OCI-M2 (cell line): ENCODE data around the gene UBE2QL1.

Experiments
- DNase-seq: peaks from one replicate; lab custom pipeline; 2025; ENCODE audit not compliant: unreplicated experiment; lab: John Stamatoyannopoulos, UW

The UBE2QL1 gene

DNA sequence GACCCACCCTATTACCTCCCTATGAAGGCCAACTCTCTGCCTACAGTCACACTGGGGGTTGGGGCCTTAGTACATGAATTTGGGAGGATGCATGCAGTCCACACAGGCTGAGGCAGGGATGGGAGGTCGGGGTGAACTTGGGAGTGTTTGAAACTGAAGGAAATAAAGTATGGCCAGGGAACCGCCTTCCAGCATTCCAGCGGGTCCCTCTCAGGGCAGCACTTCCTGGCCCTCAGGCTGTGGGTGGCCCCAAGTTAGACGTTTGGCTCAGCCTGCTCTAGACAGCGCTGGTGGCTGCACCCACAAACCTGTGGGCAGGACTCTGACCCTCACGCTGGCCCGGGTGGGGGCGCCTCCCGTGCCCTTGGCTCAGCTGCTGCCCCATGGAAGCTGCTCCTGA, 74.3 kb downstream of the UBE2QL1 start:
- no peak for DNase-seq

DNA sequence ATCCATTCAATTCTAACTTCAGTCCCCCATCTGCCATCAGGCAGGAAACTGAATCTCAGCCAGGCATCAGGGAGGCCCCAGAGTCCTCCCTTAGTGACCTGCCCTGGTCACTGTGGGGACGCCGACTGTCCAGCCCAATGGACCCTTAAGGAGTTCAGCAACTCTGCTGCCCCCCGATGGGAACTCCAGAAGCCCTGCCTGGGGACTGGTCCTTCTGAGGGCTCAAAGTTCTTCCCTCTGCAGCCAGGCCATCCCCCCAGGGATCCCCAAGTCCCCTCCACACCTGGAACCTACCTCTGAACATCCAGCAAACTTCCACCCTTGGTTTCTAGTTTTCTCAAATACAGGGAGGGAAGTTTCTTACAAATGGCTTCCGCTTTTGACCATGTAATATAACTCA, 76.8 kb downstream of the UBE2QL1 start:
- no peak for DNase-seq

DNA sequence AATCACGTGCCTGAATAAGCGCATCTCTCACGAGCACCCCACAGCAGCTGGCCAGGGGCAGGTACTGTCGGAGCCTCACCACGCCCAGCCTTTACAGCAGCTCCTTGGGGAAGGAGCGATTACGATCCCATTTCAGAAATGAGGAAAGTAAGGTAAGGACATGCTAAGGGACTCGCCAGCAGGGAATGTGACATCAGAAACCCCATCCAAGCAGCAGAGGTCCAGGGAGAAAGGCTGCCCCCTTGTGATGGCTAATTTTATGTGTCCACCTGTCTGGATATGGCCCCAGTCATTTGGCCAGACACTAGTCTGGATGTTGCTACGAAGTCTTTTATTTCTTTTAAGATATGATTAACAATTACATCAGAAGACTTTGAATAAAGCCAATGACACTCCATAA, 77.3 kb downstream of the UBE2QL1 start:
- no peak for DNase-seq

DNA sequence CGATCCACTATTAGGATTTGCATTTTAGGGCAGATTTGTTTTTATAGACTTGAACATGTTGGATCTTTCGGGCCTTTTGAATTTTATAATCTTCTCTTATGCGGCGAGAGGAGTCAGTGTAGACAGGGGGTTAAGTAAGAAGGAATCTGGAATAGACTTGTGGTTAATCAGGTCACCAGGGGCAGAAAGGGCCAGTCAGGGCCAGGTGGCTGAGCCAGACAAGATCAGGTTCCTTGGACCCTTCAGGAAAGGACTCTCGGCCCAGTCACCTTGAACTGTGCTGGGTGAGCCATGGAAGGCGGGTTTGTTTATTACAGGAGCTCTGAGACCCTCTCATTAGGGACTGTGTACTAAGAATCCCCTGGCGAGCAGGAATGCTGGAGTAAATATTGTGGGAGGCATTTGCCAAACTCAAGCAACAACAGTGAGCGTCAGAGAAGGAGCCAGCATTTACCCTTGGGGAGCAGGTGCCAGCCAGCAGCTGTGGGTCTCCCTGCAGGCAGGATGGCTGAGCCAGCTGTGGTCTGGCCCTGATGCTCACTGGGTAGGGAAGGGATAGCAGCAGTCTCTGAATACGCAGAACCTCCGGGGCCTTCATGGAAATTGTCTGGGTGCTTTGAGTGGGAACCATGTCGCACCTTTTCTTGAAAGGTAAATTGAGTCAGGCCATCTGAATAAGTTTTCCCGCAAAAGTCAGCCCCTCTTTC, 79.2 kb downstream of the UBE2QL1 start:
- DNase-seq = no peak

DNA sequence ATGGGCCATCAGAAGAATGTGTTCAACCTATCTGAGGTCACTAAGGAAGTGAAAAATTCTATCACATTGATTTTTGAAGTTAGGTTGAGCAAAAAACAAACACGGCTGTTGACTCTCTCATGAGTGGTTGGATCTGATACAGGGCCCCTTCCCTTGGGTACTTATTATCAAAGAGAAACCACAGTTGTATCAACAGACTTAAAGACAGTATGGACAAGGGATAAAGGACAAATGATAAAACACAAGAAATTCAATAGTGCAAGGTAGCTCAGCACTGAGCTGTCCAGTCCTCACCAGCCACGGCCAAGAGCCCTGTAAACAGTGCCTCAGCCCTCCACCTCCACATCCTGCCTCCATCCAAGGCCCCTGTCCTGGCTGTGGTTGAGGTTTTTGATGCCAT, 86.9 kb downstream of the UBE2QL1 start:
- no peak for DNase-seq

DNA sequence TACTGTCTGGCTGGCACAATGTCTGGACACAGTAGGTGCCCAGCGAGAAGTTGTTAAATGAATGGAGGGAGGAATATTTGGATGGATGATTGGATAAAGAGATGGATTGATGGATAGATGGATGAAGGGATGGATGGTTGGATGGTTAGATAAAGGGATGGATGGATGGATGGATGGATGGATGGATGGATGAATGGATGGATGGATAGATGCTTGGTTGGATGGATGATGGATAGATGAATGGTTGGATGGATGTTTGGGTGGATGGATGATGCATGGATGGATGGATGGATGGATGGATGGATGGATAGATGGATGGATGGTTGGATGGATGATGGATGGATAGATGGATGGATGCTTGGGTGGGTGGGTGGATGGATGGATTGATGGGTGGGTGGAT, 90.4 kb downstream of the UBE2QL1 start:
- no peak for DNase-seq

DNA sequence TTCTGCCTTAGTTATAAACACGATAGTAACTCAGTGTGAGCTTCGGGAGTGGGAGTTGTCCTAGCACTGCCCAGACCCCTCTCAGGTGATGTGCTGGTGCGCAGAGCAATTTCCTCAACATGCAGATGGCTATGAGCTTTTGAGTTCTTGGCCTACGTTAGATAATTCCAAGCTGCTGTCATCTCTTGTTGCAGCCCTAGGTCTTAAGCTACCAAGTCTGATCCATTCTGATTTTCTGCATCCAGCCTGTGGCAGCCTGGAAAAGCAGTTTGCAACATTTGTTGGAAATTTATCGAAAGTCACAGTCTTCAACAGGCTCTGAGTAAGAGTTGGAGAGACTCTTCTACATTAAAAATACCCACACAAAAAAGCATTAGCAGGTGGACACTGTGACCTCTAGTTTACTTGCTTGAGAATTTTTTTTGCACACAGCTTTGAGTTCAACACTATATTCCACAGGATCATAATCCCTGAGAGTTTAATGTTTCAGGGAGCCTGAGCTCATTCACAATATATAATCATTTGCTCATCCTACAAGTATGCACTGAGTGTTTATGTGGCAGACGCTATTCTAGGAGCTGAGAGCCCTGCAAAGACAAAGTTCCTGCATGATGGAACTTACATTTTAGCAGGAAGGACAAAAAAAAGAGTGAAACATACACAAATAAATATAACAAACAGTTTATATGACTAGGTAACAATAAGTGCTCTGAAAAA, 91.6 kb downstream of the UBE2QL1 start:
- no peak for DNase-seq

DNA sequence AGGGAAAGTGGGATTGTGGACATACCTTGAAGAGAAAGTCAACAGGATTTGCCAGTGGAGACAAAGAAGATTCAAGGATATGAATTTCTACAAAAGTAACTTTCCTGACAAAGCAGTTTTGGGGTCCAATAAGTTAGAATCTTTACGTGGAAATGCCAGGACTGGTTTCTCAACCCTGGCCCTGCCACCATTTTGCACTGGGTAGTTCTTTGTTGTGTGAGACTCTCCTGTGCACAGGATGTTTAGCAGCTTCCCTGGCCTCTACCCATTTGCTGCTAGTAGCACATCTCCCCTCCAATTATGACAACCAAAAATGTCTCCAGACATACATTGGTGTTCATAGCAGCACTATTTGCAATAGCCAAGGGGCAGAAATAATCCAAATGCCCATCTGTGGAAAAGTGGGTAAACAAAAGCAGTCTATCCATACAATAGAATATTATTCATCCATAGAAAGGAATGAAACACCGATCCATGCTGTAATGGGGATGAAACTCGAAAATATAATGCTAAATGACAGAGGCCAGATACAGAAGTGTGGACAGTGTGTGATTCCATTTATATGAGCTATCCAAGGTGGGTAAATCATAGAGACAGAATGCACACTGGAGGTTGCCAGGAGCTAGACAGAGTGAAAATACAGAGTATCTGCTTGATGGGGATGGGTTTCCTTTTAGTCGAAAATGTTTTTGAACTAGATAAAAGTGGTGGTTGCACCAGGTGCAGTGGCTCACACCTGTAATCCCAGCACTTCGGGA, 92.8 kb downstream of the UBE2QL1 start:
- no peak for DNase-seq

DNA sequence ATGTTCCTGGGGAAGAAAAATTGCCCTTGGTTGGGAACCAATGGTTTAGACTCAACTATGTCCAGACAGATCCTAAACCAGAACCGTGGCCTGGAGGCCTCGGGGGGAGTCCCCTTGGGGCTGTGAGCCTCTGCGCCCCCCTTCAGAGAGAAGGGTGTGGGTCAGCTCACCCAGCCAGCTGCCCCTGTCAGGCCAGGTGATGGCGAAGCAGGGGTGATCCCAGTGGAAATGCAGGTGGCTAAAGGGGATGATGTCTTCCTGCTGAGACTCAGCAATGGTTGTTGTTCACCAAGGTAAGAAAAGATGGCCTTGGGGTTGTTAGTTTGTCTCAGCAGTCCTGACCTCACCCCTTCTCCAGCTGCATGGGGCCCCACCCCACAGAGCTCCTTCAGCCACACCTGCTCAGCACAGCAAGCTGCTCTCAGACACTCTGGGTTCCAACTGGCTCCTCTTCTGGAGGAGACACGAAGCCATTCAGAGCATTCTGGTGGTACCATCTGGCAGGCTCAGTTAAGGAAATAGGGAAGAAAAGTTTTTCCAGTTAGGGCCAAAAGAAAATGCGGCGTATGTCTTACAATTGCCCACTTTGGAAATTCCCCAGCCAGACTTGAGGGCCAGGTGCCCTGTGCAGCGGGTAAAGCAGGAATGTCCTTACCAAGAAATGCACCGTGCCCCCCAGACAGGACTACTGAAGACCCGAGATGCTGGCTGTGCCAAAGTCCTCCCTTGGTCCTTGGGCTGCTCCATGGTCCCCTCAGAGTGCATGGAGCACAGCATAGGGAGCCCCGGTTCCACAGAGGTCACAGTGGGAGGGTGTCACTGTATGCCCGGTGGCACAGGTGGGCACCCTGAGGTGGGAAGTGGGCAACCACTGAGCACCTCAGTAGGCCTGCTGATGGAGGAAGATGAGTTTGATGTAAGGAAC, 94.0 kb downstream of the UBE2QL1 start:
- DNase-seq = no peak

DNA sequence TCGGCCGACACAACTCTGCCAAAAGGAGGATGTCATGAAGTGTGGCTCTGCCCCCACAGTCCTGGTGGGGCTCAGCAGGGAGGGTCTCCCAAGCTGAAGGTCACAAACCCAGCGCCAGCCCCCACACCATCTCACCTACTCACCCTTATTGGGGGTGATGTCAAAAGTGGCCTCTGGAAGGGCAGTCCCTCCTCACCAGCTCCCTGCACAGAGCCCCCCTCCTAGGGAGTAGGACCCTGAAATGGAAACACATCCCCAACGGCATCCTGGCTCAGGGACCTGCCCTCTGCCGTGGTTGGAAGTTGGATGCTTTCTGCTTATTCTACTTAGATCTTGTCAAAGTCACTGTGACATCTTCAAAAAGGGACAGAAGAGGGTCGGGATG, 94.7 kb downstream of the UBE2QL1 start:
- no peak for DNase-seq

DNA sequence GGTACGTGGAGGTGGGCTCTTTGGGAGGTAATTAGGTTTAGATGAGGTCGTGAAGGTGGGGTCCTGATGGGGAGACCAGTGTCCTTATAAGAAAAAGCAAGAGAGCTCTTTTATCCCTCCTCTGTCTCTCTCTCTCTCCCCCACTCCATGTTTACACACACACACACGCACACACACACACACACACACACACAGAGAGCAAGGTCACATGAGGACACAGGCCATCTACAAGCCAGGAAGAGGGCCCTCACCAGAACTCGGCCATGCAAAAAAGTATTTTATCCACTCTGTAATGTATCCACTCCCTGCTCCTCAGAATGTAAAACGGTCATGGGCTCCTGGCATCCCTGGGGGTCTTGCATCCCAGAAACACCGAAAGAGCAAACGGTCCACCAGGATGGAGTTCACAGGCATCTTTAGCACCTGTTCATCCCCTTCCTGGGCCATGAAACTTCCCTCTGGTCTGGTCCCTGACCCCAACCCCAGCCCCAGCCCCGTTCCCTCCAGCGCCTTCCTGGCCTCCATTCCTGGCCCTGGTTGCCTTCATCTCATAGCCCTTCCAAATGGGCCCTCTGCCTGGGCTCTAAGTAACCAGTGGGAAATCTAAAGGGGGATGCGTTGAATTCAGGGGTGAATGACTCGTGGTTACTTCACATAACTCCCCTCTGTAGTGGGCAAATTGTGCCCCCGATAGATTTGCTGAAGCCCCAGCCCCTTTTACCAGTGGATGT, 95.3 kb downstream of the UBE2QL1 start:
- DNase-seq = no peak
